ENCODE results near the gene XXYLT1.

Gene XXYLT1

DNA sequence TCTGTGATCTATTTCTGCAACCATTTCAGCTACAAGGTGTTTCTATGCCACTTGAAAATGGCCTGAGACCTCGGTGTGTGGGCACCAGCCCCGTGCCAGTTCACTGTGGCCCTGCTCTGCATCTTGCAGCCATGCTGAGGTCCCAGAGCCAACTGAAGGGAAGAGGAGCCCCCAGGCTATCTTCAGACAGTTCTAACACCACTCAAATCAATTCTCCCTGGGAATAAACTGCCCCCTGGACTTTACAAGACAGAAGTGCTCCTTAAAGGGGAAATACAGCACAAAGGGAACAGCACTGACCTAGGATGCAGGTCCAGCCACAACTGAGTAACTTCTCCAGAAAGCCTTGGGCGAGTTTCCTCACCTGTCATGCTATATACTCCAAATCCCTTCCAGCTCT lies 3.9 kb downstream of the XXYLT1 start:
- no peaks in the 10 kb centered on the region for H3K9me2 ChIP-seq (ENCODE audit: low read depth, low read length)
- H3K9me3 ChIP-seq (ENCODE audit: low read length), result no peaks in the 10 kb centered on the region
- no peak overlapping the region for H3K4me3 ChIP-seq (ENCODE audit: low read depth, low read length, poor library complexity, severe bottlenecking)
- H3K36me3 ChIP-seq (ENCODE audit: insufficient read depth, low read length), result peaks cover 10% of the 10 kb centered on the region; the same call in 1 of the 2 replicates
- H3K4me2 ChIP-seq (ENCODE audit: low read length), result no peak overlapping the region
- no peaks in the 10 kb centered on the region for H3K79me2 ChIP-seq (ENCODE audit: insufficient read depth, low read length)
- H3F3A ChIP-seq (ENCODE audit: insufficient read depth, low read length), result no peaks in the 10 kb centered on the region
- TF ChIP-seq, protein P1, sequence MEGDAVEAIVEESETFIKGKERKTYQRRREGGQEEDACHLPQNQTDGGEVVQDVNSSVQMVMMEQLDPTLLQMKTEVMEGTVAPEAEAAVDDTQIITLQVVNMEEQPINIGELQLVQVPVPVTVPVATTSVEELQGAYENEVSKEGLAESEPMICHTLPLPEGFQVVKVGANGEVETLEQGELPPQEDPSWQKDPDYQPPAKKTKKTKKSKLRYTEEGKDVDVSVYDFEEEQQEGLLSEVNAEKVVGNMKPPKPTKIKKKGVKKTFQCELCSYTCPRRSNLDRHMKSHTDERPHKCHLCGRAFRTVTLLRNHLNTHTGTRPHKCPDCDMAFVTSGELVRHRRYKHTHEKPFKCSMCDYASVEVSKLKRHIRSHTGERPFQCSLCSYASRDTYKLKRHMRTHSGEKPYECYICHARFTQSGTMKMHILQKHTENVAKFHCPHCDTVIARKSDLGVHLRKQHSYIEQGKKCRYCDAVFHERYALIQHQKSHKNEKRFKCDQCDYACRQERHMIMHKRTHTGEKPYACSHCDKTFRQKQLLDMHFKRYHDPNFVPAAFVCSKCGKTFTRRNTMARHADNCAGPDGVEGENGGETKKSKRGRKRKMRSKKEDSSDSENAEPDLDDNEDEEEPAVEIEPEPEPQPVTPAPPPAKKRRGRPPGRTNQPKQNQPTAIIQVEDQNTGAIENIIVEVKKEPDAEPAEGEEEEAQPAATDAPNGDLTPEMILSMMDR (IDR thresholded peaks at IDR 0.05; ENCODE audit: low read length), result no peak
- no peak for TF ChIP-seq EZH2 (IDR thresholded peaks at IDR 0.05; ENCODE audit: borderline replicate concordance, low read length)
- no peak overlapping the region for H3K9ac ChIP-seq (ENCODE audit: low read length)
- H4K20me1 ChIP-seq (ENCODE audit: insufficient read depth, low read length), result no peaks in the 10 kb centered on the region
- H3K27ac ChIP-seq (ENCODE audit: low read depth, low read length, poor library complexity, severe bottlenecking), result no peak overlapping the region
- H3K27me3 ChIP-seq (ENCODE audit: insufficient read depth, low read length), result no peaks in the 10 kb centered on the region
- H2AFZ ChIP-seq (ENCODE audit: low read length), result no peak overlapping the region
- H3K4me1 ChIP-seq (ENCODE audit: insufficient read depth, low read length, severe bottlenecking), result peaks cover 20% of the 10 kb centered on the region

DNA sequence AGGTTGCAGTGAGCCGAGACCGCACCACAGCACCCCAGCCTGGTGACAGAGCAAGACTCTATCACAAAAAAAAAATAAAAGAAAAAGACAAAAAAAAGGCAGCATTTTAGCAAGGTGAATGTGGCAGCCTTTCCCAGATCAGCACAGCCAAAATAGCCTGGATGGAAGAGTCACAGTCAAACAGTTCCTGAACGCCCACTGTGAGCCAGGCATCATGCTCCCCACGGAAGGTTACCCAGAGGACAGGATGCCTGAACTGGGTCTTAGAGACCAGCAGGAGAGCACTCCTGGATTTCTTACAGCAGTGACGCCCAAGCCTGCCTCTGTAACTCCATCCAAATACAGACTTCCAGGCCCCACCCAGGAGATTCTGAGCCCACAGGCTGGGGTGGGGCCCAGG lies 4.5 kb downstream of the XXYLT1 start:
- peaks cover 15% of the 10 kb centered on the region for H3K4me1 ChIP-seq (ENCODE audit: insufficient read depth, low read length, severe bottlenecking)
- H3K4me3 ChIP-seq (ENCODE audit: low read depth, low read length, poor library complexity, severe bottlenecking), result no peak overlapping the region
- H3K27me3 ChIP-seq (ENCODE audit: insufficient read depth, low read length), result no peaks in the 10 kb centered on the region
- no peak overlapping the region for H3K4me2 ChIP-seq (ENCODE audit: low read length)
- no peak overlapping the region for H3K27ac ChIP-seq (ENCODE audit: low read depth, low read length, poor library complexity, severe bottlenecking)
- no peak overlapping the region for H2AFZ ChIP-seq (ENCODE audit: low read length)
- TF ChIP-seq, protein P1 (IDR thresholded peaks at IDR 0.05; ENCODE audit: low read length), result no peak
- no peak for TF ChIP-seq EZH2 (IDR thresholded peaks at IDR 0.05; ENCODE audit: borderline replicate concordance, low read length)
- H4K20me1 ChIP-seq (ENCODE audit: insufficient read depth, low read length), result no peaks in the 10 kb centered on the region
- no peaks in the 10 kb centered on the region for H3K9me3 ChIP-seq (ENCODE audit: low read length)
- H3K79me2 ChIP-seq (ENCODE audit: insufficient read depth, low read length), result no peaks in the 10 kb centered on the region
- H3F3A ChIP-seq (ENCODE audit: insufficient read depth, low read length), result no peaks in the 10 kb centered on the region
- no peaks in the 10 kb centered on the region for H3K9me2 ChIP-seq (ENCODE audit: low read depth, low read length)
- peaks cover 10% of the 10 kb centered on the region; the same call in 1 of the 2 replicates for H3K36me3 ChIP-seq (ENCODE audit: insufficient read depth, low read length)
- no peak overlapping the region for H3K9ac ChIP-seq (ENCODE audit: low read length)

DNA sequence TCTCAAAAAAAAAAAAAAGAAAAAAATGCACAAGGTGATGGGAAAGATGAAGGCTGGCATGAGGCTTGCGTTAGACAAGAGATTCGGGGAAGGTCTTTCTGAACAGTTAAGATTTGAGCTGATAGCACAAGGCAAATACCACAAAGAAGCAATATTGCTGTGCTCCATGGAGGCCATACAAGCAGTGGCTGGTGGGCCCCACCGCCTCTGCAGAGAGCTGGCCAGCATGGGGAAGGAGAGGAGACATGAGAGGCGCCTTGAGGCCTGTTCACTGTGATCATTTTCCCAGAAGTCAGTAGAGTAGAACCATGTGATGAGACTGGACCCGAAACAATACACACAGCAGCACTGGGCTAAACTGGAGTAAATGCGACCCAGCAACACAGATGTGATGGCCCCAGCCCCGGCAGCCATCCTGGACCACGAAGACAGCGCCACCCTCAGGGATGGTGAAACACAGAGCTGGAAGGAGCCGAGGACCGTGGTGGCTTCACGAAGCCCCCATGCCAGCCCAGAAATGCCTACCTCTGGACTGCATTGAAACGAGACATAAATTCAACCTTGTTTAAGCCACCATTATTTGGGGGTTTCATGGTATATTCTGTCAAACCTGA lies 5.5 kb downstream of the XXYLT1 start:
- Histone ChIP-seq H3F3A (ENCODE audit: insufficient read depth, low read length) (no peaks in the 10 kb centered on the region), H3K9ac (ENCODE audit: low read length) (no peak overlapping the region), H3K79me2 (ENCODE audit: insufficient read depth, low read length) (no peaks in the 10 kb centered on the region), H3K4me1 (ENCODE audit: insufficient read depth, low read length, severe bottlenecking) (peaks cover 20% of the 10 kb centered on the region), H3K9me2 (ENCODE audit: low read depth, low read length) (no peaks in the 10 kb centered on the region), H2AFZ (ENCODE audit: low read length) (no peak overlapping the region), H3K36me3 (ENCODE audit: insufficient read depth, low read length) (peaks cover 10% of the 10 kb centered on the region; the same call in 1 of the 2 replicates), H3K27ac (ENCODE audit: low read depth, low read length, poor library complexity, severe bottlenecking) (no peak overlapping the region), H3K4me3 (ENCODE audit: low read depth, low read length, poor library complexity, severe bottlenecking) (no peak overlapping the region), H4K20me1 (ENCODE audit: insufficient read depth, low read length) (no peaks in the 10 kb centered on the region), H3K27me3 (ENCODE audit: insufficient read depth, low read length) (no peaks in the 10 kb centered on the region), H3K4me2 (ENCODE audit: low read length) (no peak overlapping the region), H3K9me3 (ENCODE audit: low read length) (no peaks in the 10 kb centered on the region)
- no peak for TF ChIP-seq EZH2 (IDR thresholded peaks at IDR 0.05; ENCODE audit: borderline replicate concordance, low read length)
- TF ChIP-seq, protein P1 (IDR thresholded peaks at IDR 0.05; ENCODE audit: low read length), result no peak; the same call in 1 of the 2 replicates
